ENCODE results near the gene DR1.

DNA sequence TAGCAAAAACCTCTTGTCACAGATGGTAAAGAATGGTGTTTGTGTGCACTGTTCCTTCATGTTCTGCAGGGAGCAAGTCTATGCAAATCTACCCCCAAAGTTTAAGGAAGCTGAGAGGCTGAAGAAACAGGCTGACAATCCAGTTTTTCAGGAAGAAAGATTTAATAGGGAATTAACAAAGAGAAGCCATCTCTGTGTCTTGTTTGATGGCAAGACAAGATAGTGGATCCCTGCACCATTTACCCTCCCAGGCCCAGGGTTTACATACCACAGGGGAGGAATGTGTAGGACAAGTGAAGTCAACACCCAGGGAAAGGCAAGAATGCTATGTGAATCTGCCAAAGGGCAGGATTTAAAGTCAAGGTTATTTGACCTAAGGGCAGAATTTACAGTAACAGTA is 54.1 kb downstream of the DR1 start:
- TF ChIP-seq EZH2 (IDR thresholded peaks at IDR 0.05) (no peak), POLR2AphosphoS5 (IDR thresholded peaks at IDR 0.05; ENCODE audit: borderline replicate concordance, low read depth, low read length) (no peak), FOXP2 (optimal IDR thresholded peaks at IDR 0.05; ENCODE audit: control extremely low read depth, extremely low read length, insufficient read depth) (no peak)
